Mesenchymal stem cell (in vitro differentiated cells and primary cell): ENCODE data around the gene DHX32.
"Not testable (repeated sequence)": the region's sequence is repeated elsewhere in the genome, so short reads cannot be mapped to it uniquely, and the experiment has no call there.

Experiments used
- DNase-seq: peaks from one replicate; pipeline ENCODE4 v3.0.0-alpha.2; 2013
- H2AFZ ChIP-seq: one replicate; pipeline ENCODE4 v1.6.1; 2013; ENCODE audit warnings: low read depth, mild to moderate bottlenecking, control low read depth, inconsistent platforms, low read length, moderate library complexity
- H2AK5ac ChIP-seq: 2 replicates; pipeline ENCODE4 v1.6.1; 2013; ENCODE audit warnings: low read length, moderate library complexity, mild to moderate bottlenecking, inconsistent platforms; ENCODE audit not compliant: severe bottlenecking
- H2BK120ac ChIP-seq: one replicate; pipeline ENCODE4 v1.6.1; 2013; ENCODE audit warnings: low read depth, mild to moderate bottlenecking, inconsistent platforms, low read length, moderate library complexity
- H2BK12ac ChIP-seq, 2 experiments: one replicate each; pipeline ENCODE4 v1.6.1; 2013; ENCODE audit warnings: inconsistent platforms in 2 of 2, low read length in 2 of 2, mild to moderate bottlenecking in 2 of 2, moderate library complexity in 2 of 2, control low read depth in 1 of 2
- H2BK15ac ChIP-seq: one replicate; pipeline ENCODE4 v1.6.1; 2013; ENCODE audit warnings: mild to moderate bottlenecking, low read depth, inconsistent platforms; ENCODE audit not compliant: poor library complexity, severe bottlenecking
- H2BK5ac ChIP-seq: 2 replicates; pipeline ENCODE4 v1.6.1; 2013; ENCODE audit warnings: low read depth, mild to moderate bottlenecking, low read length, control low read depth, inconsistent platforms; ENCODE audit not compliant: poor library complexity, severe bottlenecking
- H3K14ac ChIP-seq, 2 experiments: one replicate each; pipeline ENCODE4 v1.6.1; 2013; ENCODE audit warnings: inconsistent platforms in 2 of 2, low read length in 2 of 2, control low read depth in 1 of 2, mild to moderate bottlenecking in 1 of 2, moderate library complexity in 1 of 2
- H3K18ac ChIP-seq, 2 experiments: one replicate each; pipeline ENCODE4 v1.6.1; 2013; ENCODE audit warnings: inconsistent platforms in 2 of 2, low read length in 2 of 2, control low read depth in 1 of 2, low read depth in 1 of 2, mild to moderate bottlenecking in 1 of 2
- H3K23ac ChIP-seq, 2 experiments: one replicate each; pipeline ENCODE4 v1.6.1; 2013; ENCODE audit warnings: inconsistent platforms in 2 of 2, low read length in 2 of 2, mild to moderate bottlenecking in 2 of 2, moderate library complexity in 2 of 2, control low read depth in 1 of 2
- H3K27ac ChIP-seq: 2 replicates; pipeline ENCODE4 v1.5.1; 2013; ENCODE audit warnings: mild to moderate bottlenecking, moderate library complexity, low read length, control low read depth, inconsistent platforms; ENCODE audit not compliant: poor library complexity, severe bottlenecking
- H3K27me3 ChIP-seq, 2 experiments: 2 replicates each; pipeline versions ENCODE4 v1.6.1 to v1.7.0; 2013; ENCODE audit warnings: low read length in 2 of 2, mild to moderate bottlenecking in 2 of 2, moderate library complexity in 2 of 2, control low read depth in 1 of 2, inconsistent platforms in 1 of 2; ENCODE audit not compliant: control insufficient read depth in 1 of 2, insufficient read depth in 1 of 2
- H3K36me3 ChIP-seq, 2 experiments: 2 replicates each; pipeline versions ENCODE4 v1.6.1 to v1.7.0; 2013; ENCODE audit warnings: low read length in 2 of 2, control low read depth in 1 of 2, inconsistent platforms in 1 of 2, low read depth in 1 of 2, mild to moderate bottlenecking in 1 of 2; ENCODE audit not compliant: insufficient read depth in 2 of 2, control insufficient read depth in 1 of 2
- H3K4ac ChIP-seq, 2 experiments: one replicate each; pipeline ENCODE4 v1.6.1; 2013; ENCODE audit warnings: inconsistent platforms in 2 of 2, low read length in 2 of 2, mild to moderate bottlenecking in 2 of 2, moderate library complexity in 2 of 2, control low read depth in 1 of 2, low read depth in 1 of 2
- H3K4me1 ChIP-seq: 2 replicates; pipeline ENCODE4 v1.6.1; 2013; ENCODE audit warnings: low read depth, low read length, control low read depth; ENCODE audit not compliant: control insufficient read depth, insufficient read depth
- H3K4me2 ChIP-seq: 2 replicates; pipeline ENCODE4 v1.6.1; 2013; ENCODE audit warnings: low read length, mild to moderate bottlenecking, inconsistent platforms; ENCODE audit not compliant: poor library complexity, severe bottlenecking
- H3K4me3 ChIP-seq, 2 experiments: 2 replicates each; pipeline versions ENCODE4 v1.5.1 to v1.7.0; 2013; ENCODE audit warnings: low read length in 2 of 2, mild to moderate bottlenecking in 2 of 2, control low read depth in 1 of 2, low read depth in 1 of 2; ENCODE audit not compliant: insufficient read depth in 1 of 2
- H3K79me1 ChIP-seq: replicated peaks from 2 replicates; pipeline ENCODE4 v1.6.1; 2013; ENCODE audit warnings: mild to moderate bottlenecking, control low read depth, low read length, inconsistent platforms; ENCODE audit not compliant: poor library complexity, severe bottlenecking
- H3K9ac ChIP-seq: 2 replicates; pipeline ENCODE4 v1.7.0; 2013; ENCODE audit warnings: mild to moderate bottlenecking, low read length, moderate library complexity
- H3K9me3 ChIP-seq: 2 replicates; pipeline ENCODE4 v1.7.0; 2013; ENCODE audit warnings: mild to moderate bottlenecking, low read length; ENCODE audit not compliant: control insufficient read depth
- H4K8ac ChIP-seq: one replicate; pipeline ENCODE4 v1.6.1; 2013; ENCODE audit warnings: inconsistent platforms, mild to moderate bottlenecking, low read length, moderate library complexity
- H4K91ac ChIP-seq: one replicate; pipeline ENCODE4 v1.6.1; 2013; ENCODE audit warnings: mild to moderate bottlenecking, low read length, inconsistent platforms
- WGBS: methylation state at CpG from one replicate; pipeline ENCODE4 v1.1.7; 2013; ENCODE audit warnings: mixed read lengths; 5-methylcytosine and 5-hydroxymethylcytosine counted together

DHX32 gene

GRCh38 chr10:125903135-125903640, 22.1 kb upstream of the DHX32 start:
- H3K4me2 ChIP-seq, H2AK5ac ChIP-seq, H2BK12ac ChIP-seq, H3K79me1 ChIP-seq, H2BK15ac ChIP-seq, H4K91ac ChIP-seq, H3K36me3 ChIP-seq, H3K4ac ChIP-seq, H2BK5ac ChIP-seq, H4K8ac ChIP-seq, H3K27ac ChIP-seq, H3K27me3 ChIP-seq, H3K4me1 ChIP-seq, H3K9me3 ChIP-seq, H3K9ac ChIP-seq, H3K23ac ChIP-seq, H3K4me3 ChIP-seq, H2BK120ac ChIP-seq, H3K14ac ChIP-seq, H3K18ac ChIP-seq, H2AFZ ChIP-seq: not testable (repeated sequence)
- peak; percentile 48 for DNase-seq
- 80% methylated on average over 1 of the region's 3 CpGs for WGBS

DNA sequence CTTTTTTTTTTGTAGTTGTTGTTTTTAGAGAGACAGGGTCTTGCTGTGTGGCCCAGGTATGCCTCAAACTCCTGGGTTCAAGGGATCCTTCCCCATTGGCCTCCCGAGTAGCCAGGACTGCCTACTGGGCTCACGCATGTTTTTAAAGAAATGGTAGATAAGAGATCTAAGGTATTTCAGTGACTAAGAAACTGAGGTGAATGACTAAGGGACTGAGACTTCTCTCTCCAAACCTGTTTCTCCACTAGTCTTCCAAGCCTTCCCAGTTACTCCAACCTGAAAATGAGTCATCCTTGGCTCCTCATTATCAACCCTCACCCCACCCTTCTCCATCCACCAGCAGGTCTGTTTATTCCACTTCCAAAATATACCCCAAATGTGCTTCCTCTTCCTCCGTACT, 19.9 kb upstream of the DHX32 start:
- whole genome bisulfite sequencing, result 84% methylated on average over 1 of the region's 3 CpGs
- H2AFZ ChIP-seq, H3K18ac ChIP-seq, H2BK15ac ChIP-seq, H3K79me1 ChIP-seq, H2AK5ac ChIP-seq, H2BK5ac ChIP-seq, H3K36me3 ChIP-seq, H3K4me1 ChIP-seq, H2BK12ac ChIP-seq, H3K9me3 ChIP-seq, H4K8ac ChIP-seq, H3K23ac ChIP-seq, H3K4me3 ChIP-seq, H3K4me2 ChIP-seq, DNase-seq, H3K14ac ChIP-seq, H3K27me3 ChIP-seq, H4K91ac ChIP-seq, H3K4ac ChIP-seq, H3K9ac ChIP-seq, H3K27ac ChIP-seq, H2BK120ac ChIP-seq: not testable (repeated sequence)

DNA sequence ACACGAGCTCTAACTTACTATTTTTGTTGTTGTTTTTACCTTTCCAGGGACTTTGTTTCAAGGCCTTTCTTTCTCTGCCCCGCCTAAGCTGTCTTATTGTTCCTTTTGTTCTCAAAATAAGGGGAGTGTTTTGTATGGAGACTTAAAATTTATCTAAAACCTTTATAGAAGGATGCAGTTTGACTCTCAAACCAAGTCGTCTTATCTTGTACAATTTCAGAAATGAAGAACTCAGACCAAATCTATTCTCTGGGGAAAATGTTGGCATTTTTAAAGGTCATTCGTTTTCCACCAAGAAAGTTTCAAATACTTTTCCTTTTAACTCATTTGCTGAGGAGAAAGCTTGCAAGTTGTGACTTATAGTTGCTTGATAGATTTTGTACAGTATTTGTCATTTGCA, 16.2 kb upstream of the DHX32 start:
- not testable (repeated sequence) for H3K4me1 ChIP-seq, H3K79me1 ChIP-seq, H3K23ac ChIP-seq, H2AFZ ChIP-seq, H4K8ac ChIP-seq, H4K91ac ChIP-seq, H3K27me3 ChIP-seq, DNase-seq, H2BK5ac ChIP-seq, H3K4ac ChIP-seq, H2AK5ac ChIP-seq, H3K27ac ChIP-seq, H3K9me3 ChIP-seq, H2BK12ac ChIP-seq, H2BK120ac ChIP-seq, H3K14ac ChIP-seq, H3K18ac ChIP-seq, H3K4me2 ChIP-seq, H2BK15ac ChIP-seq, H3K36me3 ChIP-seq
- Histone ChIP-seq H3K9ac (peak overlapping the region; percentile 89), H3K4me3 (peak overlapping the region in 1 of 2 experiments; percentile 84)
- WGBS, result 100% methylated on average over 1 of the region's 4 CpGs

DNA sequence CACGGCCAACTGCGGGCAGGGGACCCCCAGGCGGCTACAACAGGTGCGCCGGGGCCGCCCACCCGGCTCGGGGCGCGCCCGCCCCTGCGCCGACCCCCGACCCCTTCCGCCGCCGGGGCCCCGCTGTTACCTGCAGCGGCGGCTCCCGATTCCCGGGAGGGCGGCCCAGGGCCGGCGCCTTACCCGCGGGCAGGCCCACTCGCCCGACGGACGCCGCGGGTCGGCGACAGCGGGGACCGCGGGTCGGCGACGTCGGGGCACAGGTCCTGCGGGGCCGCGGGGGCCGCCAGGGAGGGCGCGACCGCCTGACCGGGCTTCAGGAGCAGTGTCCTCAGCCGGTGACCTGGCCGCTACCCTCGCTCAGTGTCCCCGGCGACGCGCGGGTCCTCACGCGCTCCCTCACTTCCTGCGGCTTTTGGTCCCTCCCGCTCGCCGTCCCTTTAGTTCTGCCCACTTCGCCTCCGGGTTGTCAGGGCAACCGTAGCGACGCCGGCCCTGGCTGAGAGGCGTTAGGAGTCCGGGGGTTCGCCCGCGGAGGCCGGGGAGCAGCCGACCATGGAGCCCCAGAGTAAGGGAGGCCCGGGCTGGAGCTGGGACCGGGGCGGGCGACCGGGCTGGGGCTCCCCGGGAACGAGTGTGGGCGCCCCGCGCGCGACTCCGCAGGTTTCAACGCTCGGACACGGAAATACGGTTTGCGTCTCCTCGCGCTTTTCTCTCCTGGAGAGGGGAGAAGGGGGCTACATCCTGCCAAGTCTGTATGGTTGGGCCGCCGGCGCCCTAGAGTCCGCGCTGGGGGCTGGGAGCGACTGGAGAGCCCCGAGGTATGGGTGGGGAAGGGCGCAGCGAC, 15.2 kb upstream of the DHX32 start, which contains the start of gene FANK1:
FANK1 (plus strand) TSS at position 477 of the 847 bp plus-strand sequence; CDS start at position 556, 79 bp downstream.
- Histone ChIP-seq H3K4me2 (peak within 1 kb of the TSS; percentile 83), H3K4ac (peak within 1 kb of the TSS in 1 of 2 experiments; percentile 51), H2BK120ac (peak within 1 kb of the TSS; percentile 89), H4K91ac (peak within 1 kb of the TSS; percentile 52), H3K18ac (peak within 1 kb of the TSS; percentile 21 to 58), H3K23ac (peak within 1 kb of the TSS in 1 of 2 experiments; percentile 96), H2BK15ac (peak within 1 kb of the TSS; percentile 80), H2AFZ (peak within 1 kb of the TSS; percentile 54), H4K8ac (peak within 1 kb of the TSS; percentile 92), H3K4me3 (peak within 1 kb of the TSS; percentile 74 to 84), H3K9ac (peak within 1 kb of the TSS; percentile 89), H3K27ac (peak within 1 kb of the TSS; percentile 4)
- H3K79me1 ChIP-seq, H3K36me3 ChIP-seq, H2AK5ac ChIP-seq, H3K27me3 ChIP-seq, H2BK12ac ChIP-seq, H3K14ac ChIP-seq, H3K9me3 ChIP-seq, H2BK5ac ChIP-seq, H3K4me1 ChIP-seq: not testable (repeated sequence)
- DNase-seq, result peak; percentile 92
- WGBS, result 44% methylated on average over 68 of the region's 106 CpGs
